ENCODE data around the gene PRPF4. TPM values are rescaled to one million over a fixed set of nuclear protein-coding genes. Genes with fewer than 3 reads are reported as not detected.

Gene PRPF4
- total RNA-seq, 1 donor from 2014 or later: 5.4 TPM

DNA sequence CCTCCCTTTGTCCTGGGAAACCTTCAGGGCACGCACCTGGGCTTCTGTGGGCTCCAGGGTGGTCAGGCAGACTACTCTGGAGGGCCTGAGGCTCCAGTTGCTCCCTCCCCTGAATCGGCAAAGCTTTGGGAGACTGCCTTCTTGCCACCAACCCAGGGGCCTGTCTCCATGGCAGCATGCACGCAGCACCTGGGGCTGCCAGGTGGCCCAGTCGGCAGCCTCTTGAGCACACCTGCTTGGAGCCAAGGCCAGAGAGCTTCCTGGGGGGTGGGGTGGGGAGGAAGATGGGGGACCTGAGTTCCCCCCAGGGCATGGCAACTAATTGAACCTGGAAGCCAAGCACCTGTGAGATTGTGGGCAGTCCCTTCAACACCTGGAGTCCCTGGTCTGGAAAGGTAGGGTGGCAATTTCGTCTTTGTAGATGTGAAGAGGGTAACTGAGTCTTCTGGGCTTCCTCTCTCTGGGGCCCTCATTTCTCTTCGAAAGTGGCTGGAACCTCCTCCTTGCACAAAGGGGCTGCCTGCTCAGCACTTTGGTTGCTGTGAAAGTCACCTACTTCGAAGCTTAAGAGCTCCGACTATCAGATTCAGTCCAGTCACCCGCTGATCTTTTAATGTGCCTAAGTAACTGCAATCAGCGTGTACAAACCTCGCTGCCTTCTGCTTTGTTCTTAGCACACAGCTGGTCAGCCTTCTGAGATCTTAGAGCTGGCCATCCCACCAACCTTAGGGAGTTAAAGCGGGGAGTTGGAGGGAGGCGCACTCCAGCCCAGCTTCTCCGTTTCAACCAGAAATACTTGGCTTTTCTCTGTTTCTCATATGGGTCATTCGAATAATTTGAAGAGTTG is 23.7 kb downstream of the PRPF4 start:
- Histone ChIP-seq H3K4me1 (no peaks in the 10 kb centered on the region), H3K27ac (no peak overlapping the region), H3K27me3 (no peaks in the 10 kb centered on the region), H3K9me3 (no peaks in the 10 kb centered on the region), H3K36me3 (no peaks in the 10 kb centered on the region), H3K4me3 (no peak overlapping the region)
- TF ChIP-seq, protein P1, sequence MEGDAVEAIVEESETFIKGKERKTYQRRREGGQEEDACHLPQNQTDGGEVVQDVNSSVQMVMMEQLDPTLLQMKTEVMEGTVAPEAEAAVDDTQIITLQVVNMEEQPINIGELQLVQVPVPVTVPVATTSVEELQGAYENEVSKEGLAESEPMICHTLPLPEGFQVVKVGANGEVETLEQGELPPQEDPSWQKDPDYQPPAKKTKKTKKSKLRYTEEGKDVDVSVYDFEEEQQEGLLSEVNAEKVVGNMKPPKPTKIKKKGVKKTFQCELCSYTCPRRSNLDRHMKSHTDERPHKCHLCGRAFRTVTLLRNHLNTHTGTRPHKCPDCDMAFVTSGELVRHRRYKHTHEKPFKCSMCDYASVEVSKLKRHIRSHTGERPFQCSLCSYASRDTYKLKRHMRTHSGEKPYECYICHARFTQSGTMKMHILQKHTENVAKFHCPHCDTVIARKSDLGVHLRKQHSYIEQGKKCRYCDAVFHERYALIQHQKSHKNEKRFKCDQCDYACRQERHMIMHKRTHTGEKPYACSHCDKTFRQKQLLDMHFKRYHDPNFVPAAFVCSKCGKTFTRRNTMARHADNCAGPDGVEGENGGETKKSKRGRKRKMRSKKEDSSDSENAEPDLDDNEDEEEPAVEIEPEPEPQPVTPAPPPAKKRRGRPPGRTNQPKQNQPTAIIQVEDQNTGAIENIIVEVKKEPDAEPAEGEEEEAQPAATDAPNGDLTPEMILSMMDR (IDR thresholded peaks at IDR 0.05): no peak
- intact Hi-C loops (cut with DNase I): no loop called here
- no peak for DNase-seq (ENCODE audit: low spot score in 2 of 2)

DNA sequence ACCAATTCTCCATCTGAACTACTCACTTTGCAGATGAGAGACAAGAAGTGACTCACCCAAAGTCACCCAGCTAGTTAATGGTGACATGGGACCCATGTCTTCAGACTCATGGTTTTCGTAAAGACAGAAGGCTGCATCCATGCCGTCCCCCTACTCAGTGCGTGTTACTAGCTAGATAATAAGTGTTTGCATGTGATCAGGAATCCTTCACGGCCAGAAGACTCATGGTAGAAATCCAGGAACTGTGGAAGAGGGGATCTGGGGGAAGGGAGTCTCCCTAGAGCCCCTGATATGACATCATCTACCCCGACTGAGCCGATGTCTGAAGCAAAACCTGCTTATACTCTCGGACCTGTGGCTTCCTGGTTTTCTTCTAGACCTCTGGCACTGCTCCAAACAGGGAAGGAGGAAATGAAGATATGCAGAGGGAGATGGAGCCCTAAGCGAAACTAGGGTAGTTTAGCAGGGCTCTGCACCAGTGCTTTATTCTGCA is 24.4 kb downstream of the PRPF4 start:
- no peak overlapping the region for H3K27ac ChIP-seq
- H3K27me3 ChIP-seq: no peaks in the 10 kb centered on the region
- no peak for DNase-seq (ENCODE audit: low spot score in 2 of 2)
- no peaks in the 10 kb centered on the region for H3K9me3 ChIP-seq
- H3K4me1 ChIP-seq: no peaks in the 10 kb centered on the region
- intact Hi-C loops (cut with DNase I): no loop called here
- no peak overlapping the region for H3K4me3 ChIP-seq
- TF ChIP-seq, protein P1 (IDR thresholded peaks at IDR 0.05): no peak
- no peaks in the 10 kb centered on the region for H3K36me3 ChIP-seq

DNA sequence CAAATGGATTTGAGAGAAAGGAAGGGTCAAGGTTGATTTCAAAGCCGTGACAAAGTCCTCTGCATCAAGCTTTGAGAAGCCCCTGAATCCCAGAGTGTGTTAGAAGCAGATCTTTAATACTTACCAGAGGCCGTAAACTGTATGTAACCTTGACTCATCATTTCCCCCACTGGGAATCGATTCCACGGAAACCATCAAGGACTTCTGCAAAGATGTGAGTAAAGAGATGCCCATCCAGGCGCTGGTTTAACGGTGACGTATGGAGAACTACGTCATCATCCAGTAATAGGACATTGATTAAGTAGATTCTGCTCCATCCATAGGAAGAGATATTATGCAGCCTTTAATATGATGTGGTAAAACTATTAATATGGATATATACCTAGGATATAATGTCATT is 26.1 kb downstream of the PRPF4 start:
- TF ChIP-seq, protein P1 (IDR thresholded peaks at IDR 0.05): no peak
- H3K36me3 ChIP-seq: no peaks in the 10 kb centered on the region
- H3K9me3 ChIP-seq: no peaks in the 10 kb centered on the region
- H3K4me1 ChIP-seq: no peaks in the 10 kb centered on the region
- intact Hi-C loops (cut with DNase I): no loop called here
- H3K27me3 ChIP-seq: no peaks in the 10 kb centered on the region
- DNase-seq (ENCODE audit: low spot score in 2 of 2): no peak
- no peak overlapping the region for H3K4me3 ChIP-seq
- H3K27ac ChIP-seq: no peak overlapping the region

DNA sequence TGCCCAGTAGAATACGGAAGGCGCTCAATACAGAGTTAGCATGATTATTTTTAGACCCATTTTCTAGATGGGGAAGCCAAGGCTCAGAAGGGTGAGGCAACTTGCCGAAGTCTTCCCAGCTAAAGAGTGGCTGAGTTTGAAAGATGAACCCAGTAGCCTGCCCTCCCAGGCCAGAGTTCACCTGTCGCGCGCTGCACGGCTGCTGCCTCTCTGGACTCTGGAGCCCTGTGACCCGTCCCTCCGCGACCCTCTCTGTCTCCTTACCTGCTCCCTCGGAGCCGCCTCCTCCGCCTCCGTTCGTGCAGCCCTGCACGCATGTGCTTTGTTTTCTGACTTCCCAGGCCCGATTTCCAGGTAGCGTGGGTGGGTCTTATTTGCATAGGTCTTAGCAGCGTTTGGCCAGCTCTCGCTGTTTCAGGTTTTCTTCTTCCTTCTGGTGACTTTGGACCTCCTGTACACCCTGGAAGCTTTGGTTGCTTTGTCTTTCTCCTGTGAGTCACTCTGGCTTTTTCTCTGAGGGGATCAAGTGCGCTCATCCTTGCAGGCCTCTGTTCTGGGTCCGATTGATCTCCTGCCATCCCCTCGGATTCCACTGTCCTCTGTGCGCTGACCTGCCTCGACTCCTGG is 27.4 kb downstream of the PRPF4 start, which contains the start of gene RNF183:
TSS of gene RNF183 (minus strand) at position 585 of the 627 bp plus-strand sequence. CDS start 5,192 bp downstream, outside the sequence.
- no peak within 1 kb of the TSS for H3K4me3 ChIP-seq
- TF ChIP-seq, protein P1 (IDR thresholded peaks at IDR 0.05): no peak
- no peak for DNase-seq (ENCODE audit: low spot score in 2 of 2)
- no peak within 1 kb of the TSS for H3K27ac ChIP-seq
- H3K36me3 ChIP-seq: no peaks in the 10 kb centered on the region
- no peaks in the 10 kb centered on the region for H3K9me3 ChIP-seq
- no peaks in the 10 kb centered on the region for H3K4me1 ChIP-seq
- no peaks in the 10 kb centered on the region for H3K27me3 ChIP-seq
- intact Hi-C loops (cut with DNase I): no loop called here

DNA sequence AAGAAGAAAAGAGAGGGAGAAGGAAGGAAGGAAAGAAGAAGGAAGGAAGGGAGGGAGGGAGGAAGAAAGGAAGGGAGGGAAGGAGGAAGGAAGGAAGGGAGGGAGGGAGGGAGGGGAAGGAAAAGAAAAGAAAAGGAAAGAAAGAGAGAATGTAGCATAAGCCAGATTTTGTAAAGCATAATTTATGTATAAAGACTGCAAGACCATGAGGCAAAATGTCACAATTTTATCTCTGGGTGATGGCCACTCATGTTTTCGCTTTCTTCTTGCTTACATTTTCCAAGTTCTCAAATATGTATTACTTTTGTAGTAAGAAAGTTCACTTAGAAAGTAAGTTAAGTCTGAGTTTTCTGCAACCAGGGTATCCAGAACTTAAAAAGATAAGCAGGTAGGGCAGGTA is 31.1 kb downstream of the PRPF4 start:
- intact Hi-C loops (cut with DNase I): no loop called here

More for the DNA sequence above, 31.1 kb downstream of the PRPF4 start:
- no peak for DNase-seq (ENCODE audit: low spot score in 2 of 2)
- Histone ChIP-seq H3K36me3 (no peaks in the 10 kb centered on the region), H3K27ac (no peak overlapping the region), H3K4me3 (no peak overlapping the region), H3K27me3 (no peaks in the 10 kb centered on the region), H3K9me3 (no peaks in the 10 kb centered on the region), H3K4me1 (no peaks in the 10 kb centered on the region)
- TF ChIP-seq, protein P1 (IDR thresholded peaks at IDR 0.05): no peak
